Fibroblast of skin of scalp (primary cell): ENCODE measurements around the gene BSPRY. TPM values are rescaled to one million over a fixed set of nuclear protein-coding genes. Genes with fewer than 3 reads are reported as not detected.

Experiments used
- DNase-seq: peaks from one replicate; pipeline ENCODE4 v3.0.0-alpha.2; 2013
- polyA plus RNA-seq, 2 experiments: library from polyadenylated mRNA; unstranded; fragments of 120-200 nt; gene quantifications; one replicate each; pipeline ENCODE4 v1.2.1, GENCODE V29; 2013; ENCODE audit not compliant: insufficient read length in 2 of 2

The BSPRY gene
- polyA plus RNA-seq (2013, experiment 1 of 2; ENCODE audit: insufficient read length), result not detected
- polyA plus RNA-seq (2013, experiment 2 of 2; ENCODE audit: insufficient read length), result not detected

GRCh38 chr9:113349445-113350094 lies at the start of gene BSPRY:
TSS of gene BSPRY (plus strand) at chr9:113349541. CDS start at chr9:113349580, 39 bp downstream.
- DNase-seq, result no peak

- DNase-seq, result peak; percentile 24
These were observed 49.5 kb upstream of the BSPRY start for GRCh38 chr9:113299800-113300292.

GRCh38 chr9:113301548-113301947 lies 47.8 kb upstream of the BSPRY start:
- DNase-seq, result peak; percentile 7

- no peak for DNase-seq
These were observed 46.4 kb upstream of the BSPRY start, which contains the start of gene RNF183 for GRCh38 chr9:113302792-113303418. TSS of gene RNF183 (minus strand) at chr9:113303376. CDS start at chr9:113298184, 5,192 bp downstream.

- no peak for DNase-seq
These were observed 42.8 kb upstream of the BSPRY start for GRCh38 chr9:113306566-113306965.

GRCh38 chr9:113307396-113307975 lies 41.9 kb upstream of the BSPRY start:
- DNase-seq, result no peak

GRCh38 chr9:113309204-113309813 lies 40.0 kb upstream of the BSPRY start:
- peak; percentile 46 for DNase-seq

GRCh38 chr9:113310538-113310937 lies 38.8 kb upstream of the BSPRY start:
- DNase-seq, result no peak

GRCh38 chr9:113311961-113312360 lies 37.4 kb upstream of the BSPRY start:
- DNase-seq, result peak; percentile 11

GRCh38 chr9:113313261-113313660 lies 36.1 kb upstream of the BSPRY start:
- no peak for DNase-seq

GRCh38 chr9:113315231-113315630 lies 34.1 kb upstream of the BSPRY start:
- no peak for DNase-seq

GRCh38 chr9:113316030-113316429 lies 33.3 kb upstream of the BSPRY start:
- DNase-seq, result no peak

- no peak for DNase-seq
These were observed 31.6 kb upstream of the BSPRY start for GRCh38 chr9:113317777-113318176.

- DNase-seq, result no peak
These were observed 30.3 kb upstream of the BSPRY start for GRCh38 chr9:113319054-113319453.

- DNase-seq, result no peak
These were observed 29.3 kb upstream of the BSPRY start for GRCh38 chr9:113320051-113320450.

GRCh38 chr9:113322671-113323070 lies 26.7 kb upstream of the BSPRY start:
- no peak for DNase-seq

- no peak for DNase-seq
These were observed 23.1 kb upstream of the BSPRY start for GRCh38 chr9:113326230-113326629.

GRCh38 chr9:113328045-113328782 lies 21.1 kb upstream of the BSPRY start:
- DNase-seq, result no peak

- DNase-seq, result no peak
These were observed 17.6 kb upstream of the BSPRY start for GRCh38 chr9:113331780-113332179.

- no peak for DNase-seq
These were observed 11.6 kb upstream of the BSPRY start for GRCh38 chr9:113337714-113338113.

- DNase-seq, result peak; percentile 89
These were observed 9.2 kb upstream of the BSPRY start, which contains the start of gene WDR31 for GRCh38 chr9:113340011-113340699. TSS of gene WDR31 (minus strand) at chr9:113340275. CDS start at chr9:113332022, 8,253 bp downstream.
